Kidney epithelial cell (primary cell): ENCODE measurements around the gene GRWD1. TPM values are rescaled to one million over a fixed set of nuclear protein-coding genes. Genes with fewer than 3 reads are reported as not detected.

Source experiments
- DNase-seq: peaks from one replicate; pipeline ENCODE4 v3.0.0-alpha.2; 2010; ENCODE audit warnings: low read depth
- H3K27me3 ChIP-seq: 2 replicates; pipeline ENCODE4 v1.6.0; 2011; ENCODE audit warnings: low read length; ENCODE audit not compliant: control insufficient read depth, insufficient read depth
- H3K36me3 ChIP-seq: 2 replicates; pipeline ENCODE4 v1.5.1; 2011; ENCODE audit warnings: low read length; ENCODE audit not compliant: control insufficient read depth, insufficient read depth
- H3K4me3 ChIP-seq: 2 replicates; pipeline ENCODE4 v1.5.1; 2011; ENCODE audit warnings: low read depth, mild to moderate bottlenecking, control low read depth, low read length
- total RNA-seq: library from RNA; depleted of rRNA; stranded (reverse); fragments of >200 nt; gene quantifications from 2 replicates; pipeline ENCODE4 v1.2.3, GENCODE V29; 2015
- TF ChIP-seq, protein P1 (sequence below): IDR thresholded peaks from 2 replicates; pipeline ENCODE4 v1.5.1; 2011; ENCODE audit warnings: mild to moderate bottlenecking, moderate library complexity, low read length, control low read depth, inconsistent platforms; ENCODE audit not compliant: insufficient read depth, poor library complexity, severe bottlenecking

Gene GRWD1
- total RNA-seq, 1 donor from 2014 or later = 47.1 TPM

DNA sequence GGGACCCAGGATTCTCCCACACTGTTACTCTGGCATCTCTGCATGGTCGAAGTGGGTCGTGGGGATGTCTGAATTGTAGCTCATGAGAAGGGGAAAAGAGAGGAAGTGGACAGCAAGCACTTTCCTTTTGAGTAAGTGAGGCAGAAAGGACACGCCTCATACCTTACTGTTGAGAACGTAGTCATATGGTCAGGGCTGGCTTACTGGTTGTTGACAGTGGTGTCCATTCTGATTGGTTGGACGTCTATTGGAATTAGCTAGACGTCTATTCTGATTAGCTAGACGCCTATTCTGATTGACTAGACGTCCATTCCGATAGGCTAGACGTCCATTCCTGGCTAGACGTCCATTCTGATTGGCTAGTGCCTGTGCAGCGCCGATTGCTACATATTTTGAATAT lies 39.9 kb upstream of the GRWD1 start:
- Histone ChIP-seq H3K27me3 (no peaks in the 10 kb centered on the region), H3K4me3 (no peak overlapping the region), H3K36me3 (no peaks in the 10 kb centered on the region)
- DNase-seq = no peak
- TF ChIP-seq, protein P1, sequence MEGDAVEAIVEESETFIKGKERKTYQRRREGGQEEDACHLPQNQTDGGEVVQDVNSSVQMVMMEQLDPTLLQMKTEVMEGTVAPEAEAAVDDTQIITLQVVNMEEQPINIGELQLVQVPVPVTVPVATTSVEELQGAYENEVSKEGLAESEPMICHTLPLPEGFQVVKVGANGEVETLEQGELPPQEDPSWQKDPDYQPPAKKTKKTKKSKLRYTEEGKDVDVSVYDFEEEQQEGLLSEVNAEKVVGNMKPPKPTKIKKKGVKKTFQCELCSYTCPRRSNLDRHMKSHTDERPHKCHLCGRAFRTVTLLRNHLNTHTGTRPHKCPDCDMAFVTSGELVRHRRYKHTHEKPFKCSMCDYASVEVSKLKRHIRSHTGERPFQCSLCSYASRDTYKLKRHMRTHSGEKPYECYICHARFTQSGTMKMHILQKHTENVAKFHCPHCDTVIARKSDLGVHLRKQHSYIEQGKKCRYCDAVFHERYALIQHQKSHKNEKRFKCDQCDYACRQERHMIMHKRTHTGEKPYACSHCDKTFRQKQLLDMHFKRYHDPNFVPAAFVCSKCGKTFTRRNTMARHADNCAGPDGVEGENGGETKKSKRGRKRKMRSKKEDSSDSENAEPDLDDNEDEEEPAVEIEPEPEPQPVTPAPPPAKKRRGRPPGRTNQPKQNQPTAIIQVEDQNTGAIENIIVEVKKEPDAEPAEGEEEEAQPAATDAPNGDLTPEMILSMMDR = no peak

DNA sequence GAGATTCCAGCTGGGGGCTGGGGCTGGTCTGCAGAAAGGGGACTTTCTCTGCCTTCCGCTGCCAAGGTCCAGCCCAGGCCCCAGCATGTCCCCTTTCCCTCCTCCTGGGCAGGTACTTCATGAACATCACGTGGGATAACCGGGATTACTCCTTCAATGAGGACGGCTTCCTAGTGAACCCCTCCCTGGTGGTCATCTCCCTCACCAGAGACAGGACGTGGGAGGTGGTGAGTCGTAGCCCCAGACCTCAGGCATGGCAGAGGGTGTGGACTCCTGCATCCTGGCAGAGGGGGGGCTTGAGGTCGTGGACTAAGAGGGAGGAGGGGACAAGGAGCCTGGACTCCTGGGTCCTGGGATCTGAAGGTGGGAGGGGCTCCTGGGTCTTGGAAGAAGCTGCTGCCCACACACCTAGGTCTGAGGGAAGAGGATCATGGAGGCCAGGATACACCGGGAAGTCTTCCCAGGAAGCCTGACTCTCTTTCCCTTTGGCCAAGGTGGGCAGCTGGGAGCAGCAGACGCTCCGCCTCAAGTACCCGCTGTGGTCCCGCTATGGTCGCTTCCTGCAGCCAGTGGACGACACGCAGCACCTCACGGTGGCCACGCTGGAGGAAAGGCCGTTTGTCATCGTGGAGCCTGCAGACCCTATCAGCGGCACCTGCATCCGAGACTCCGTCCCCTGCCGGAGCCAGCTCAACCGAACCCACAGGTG lies 31.8 kb upstream of the GRWD1 start:
- H3K27me3 ChIP-seq = no peaks in the 10 kb centered on the region
- DNase-seq = no peak
- TF ChIP-seq, protein P1 = no peak
- no peaks in the 10 kb centered on the region for H3K36me3 ChIP-seq
- H3K4me3 ChIP-seq = peak overlapping the region; percentile 15

DNA sequence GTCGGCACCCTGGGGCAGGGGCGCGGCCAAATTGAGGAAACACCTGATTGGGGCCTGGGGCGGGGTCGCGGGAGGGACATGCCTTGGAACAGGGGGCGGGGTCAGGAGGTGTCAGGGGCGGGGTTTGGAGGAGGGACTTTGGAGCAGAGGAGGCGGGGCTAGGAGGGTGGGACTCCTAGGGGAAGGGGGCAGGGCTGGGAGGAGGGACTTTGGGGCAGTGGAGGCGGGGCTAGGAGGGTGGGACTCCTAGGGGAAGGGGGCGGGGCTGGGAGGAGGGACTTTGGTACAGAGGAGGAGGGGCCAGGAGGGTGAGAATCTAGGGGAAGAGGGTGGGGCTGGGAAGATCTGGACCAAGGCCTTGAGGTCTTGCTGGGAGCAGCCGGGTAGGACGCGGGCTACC lies 30.4 kb upstream of the GRWD1 start:
- TF ChIP-seq, protein P1 = no peak
- Histone ChIP-seq H3K27me3 (no peaks in the 10 kb centered on the region), H3K4me3 (peak overlapping the region; percentile 42), H3K36me3 (no peaks in the 10 kb centered on the region)
- DNase-seq = no peak

DNA sequence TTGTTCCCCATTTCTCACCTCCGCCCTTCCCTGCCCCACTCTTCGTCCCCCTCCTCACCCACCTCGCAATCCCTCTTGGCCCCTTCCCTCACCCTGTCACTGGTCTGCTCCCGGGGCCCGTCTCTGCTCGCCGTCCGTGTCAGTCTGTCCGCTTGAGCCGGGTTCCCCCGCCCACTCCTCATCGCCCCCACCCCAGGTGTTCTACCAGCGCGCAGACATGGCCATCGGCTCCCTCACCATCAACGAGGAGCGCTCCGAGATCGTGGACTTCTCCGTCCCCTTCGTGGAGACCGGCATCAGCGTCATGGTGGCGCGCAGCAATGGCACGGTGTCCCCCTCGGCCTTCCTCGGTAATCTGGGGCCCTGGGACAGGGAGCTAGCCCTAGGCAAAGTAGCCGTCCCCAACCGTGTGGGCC lies 30.0 kb upstream of the GRWD1 start:
- Histone ChIP-seq H3K36me3 (no peaks in the 10 kb centered on the region), H3K27me3 (no peaks in the 10 kb centered on the region), H3K4me3 (peak overlapping the region; percentile 42)
- TF ChIP-seq, protein P1 = no peak
- no peak for DNase-seq

DNA sequence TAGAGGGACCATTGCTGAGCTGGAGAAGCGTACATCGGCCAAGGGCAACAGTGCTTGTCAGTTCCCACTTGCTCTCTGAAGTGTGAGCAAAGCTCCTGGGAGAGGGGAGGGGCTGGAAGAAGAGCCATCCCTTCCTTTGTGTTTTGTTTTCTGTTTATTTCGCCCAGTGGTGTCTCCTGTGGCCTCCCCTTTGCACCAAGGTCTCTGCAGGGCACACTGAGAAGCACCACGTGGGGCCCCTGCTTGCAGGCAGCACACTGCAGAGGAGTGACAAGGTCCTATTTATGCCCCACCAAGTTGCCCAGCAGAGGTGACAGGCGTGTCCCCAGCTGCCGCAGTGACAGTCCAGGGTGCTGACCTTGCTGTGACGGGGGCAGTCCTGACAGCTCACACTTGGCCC lies 28.4 kb upstream of the GRWD1 start:
- TF ChIP-seq, protein P1 = no peak
- no peak overlapping the region for H3K4me3 ChIP-seq
- no peaks in the 10 kb centered on the region for H3K36me3 ChIP-seq
- no peaks in the 10 kb centered on the region for H3K27me3 ChIP-seq
- no peak for DNase-seq

DNA sequence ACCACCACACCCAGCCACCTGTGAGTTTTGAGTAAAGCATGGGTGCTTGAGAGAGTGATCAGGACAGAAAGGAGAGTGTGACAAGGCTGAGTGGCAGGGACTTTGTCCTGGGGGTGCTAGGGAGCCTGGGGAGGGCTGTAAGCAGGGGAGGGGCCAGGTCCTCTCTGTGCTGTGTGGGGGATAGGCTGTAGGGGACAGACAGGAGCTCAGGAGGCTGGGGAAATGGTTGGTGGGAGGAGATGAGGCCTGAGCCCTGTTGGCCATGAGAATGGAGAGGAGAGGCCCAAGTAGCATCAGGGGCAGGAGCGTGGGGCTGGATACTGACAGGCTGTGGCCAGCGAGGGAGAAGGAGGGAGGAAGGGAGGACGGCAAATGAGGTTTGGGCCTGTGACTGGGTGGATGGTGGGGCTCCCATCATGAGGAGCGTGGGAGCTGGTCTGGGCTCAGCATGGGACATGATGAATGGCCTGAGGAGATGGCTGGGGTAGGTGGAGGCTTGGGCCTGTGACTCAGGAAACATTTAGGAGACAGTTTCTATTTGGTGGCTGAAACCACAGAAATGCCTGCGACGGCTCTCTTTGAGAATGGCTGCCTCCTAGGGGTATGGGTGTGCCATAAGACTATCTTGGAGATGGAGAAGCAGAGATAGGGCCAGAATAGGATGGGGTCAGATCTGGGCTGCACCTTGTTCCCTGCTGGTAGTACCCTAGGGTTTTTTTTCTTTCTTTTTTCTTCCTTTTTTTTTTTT lies 27.3 kb upstream of the GRWD1 start:
- no peak overlapping the region for H3K4me3 ChIP-seq
- TF ChIP-seq, protein P1 = no peak
- H3K36me3 ChIP-seq = no peaks in the 10 kb centered on the region
- no peaks in the 10 kb centered on the region for H3K27me3 ChIP-seq
- no peak for DNase-seq
